Sigmoid colon (tissue), 4 donors: ENCODE results near the gene UBR2.

Source experiments
- CTCF ChIP-seq, 4 experiments: fragments of 450-650 bp in 3 of 4; fragments of 200-600 bp in 1 of 4; IDR thresholded peaks; one replicate each; pipeline ENCODE4 v1.5.1; 2016 to 2019; ENCODE audit warnings: antibody characterized with exemption in 4 of 4, mild to moderate bottlenecking in 3 of 4, moderate library complexity in 2 of 4
- EP300 ChIP-seq, 4 donors: sonication (generic); formaldehyde crosslinking; IDR thresholded peaks; one replicate each; pipeline ENCODE4 v1.6.1; 2017; ENCODE audit warnings: antibody characterized with exemption in 4 of 4

- TF ChIP-seq CTCF (IDR thresholded peaks at IDR 0.05) = no peak
- no peak for TF ChIP-seq EP300 (IDR thresholded peaks at IDR 0.05)
These were observed 46.6 kb downstream of the UBR2 start for GRCh38 chr6:42610416-42610815.
